IMR-90 (cell line): ENCODE data around the gene BCAS1.

ENCODE experiments used
- CEBPB ChIP-seq: IDR thresholded peaks from 2 replicates; pipeline ENCODE4 v1.6.1; 2012; ENCODE audit warnings: low read depth, low read length, improper control_type of control experiment
- CTCF ChIP-seq: conservative IDR thresholded peaks from 2 replicates; pipeline ENCODE4 v1.5.1; 2012; ENCODE audit warnings: mild to moderate bottlenecking, low read depth, low read length, improper control_type of control experiment
- FOS ChIP-seq: fragments of 150-350 bp; IDR thresholded peaks from 2 replicates; pipeline ENCODE4 v1.6.1; 2016; ENCODE audit warnings: low read depth, low read length
- MAFK ChIP-seq: IDR thresholded peaks from 2 replicates; pipeline ENCODE4 v1.6.1; 2012; ENCODE audit warnings: low read depth, low read length, improper control_type of control experiment
- POLR2A ChIP-seq: IDR thresholded peaks from 2 replicates; pipeline ENCODE4 v1.6.1; 2012; ENCODE audit warnings: mild to moderate bottlenecking, low read depth, low read length
- RFX5 ChIP-seq: IDR thresholded peaks from 2 replicates; pipeline ENCODE4 v1.8.0; 2012; ENCODE audit warnings: low read depth, mild to moderate bottlenecking, low read length, moderate library complexity
- TF ChIP-seq, protein P1 (sequence below): fragments of 150-350 bp; IDR thresholded peaks from 2 replicates; pipeline ENCODE4 v1.6.1; 2017; ENCODE audit warnings: mild to moderate bottlenecking, antibody characterized with exemption, low read length, low read depth

- TF ChIP-seq, protein P1, sequence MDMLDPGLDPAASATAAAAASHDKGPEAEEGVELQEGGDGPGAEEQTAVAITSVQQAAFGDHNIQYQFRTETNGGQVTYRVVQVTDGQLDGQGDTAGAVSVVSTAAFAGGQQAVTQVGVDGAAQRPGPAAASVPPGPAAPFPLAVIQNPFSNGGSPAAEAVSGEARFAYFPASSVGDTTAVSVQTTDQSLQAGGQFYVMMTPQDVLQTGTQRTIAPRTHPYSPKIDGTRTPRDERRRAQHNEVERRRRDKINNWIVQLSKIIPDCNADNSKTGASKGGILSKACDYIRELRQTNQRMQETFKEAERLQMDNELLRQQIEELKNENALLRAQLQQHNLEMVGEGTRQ = no peak
- no peak for TF ChIP-seq CEBPB
- TF ChIP-seq CTCF = no peak
- TF ChIP-seq MAFK = no peak
- no peak for TF ChIP-seq POLR2A
- TF ChIP-seq RFX5 = no peak
- no peak for TF ChIP-seq FOS
Observed at GRCh38 chr20:53918020-53918311, 152.4 kb downstream of the BCAS1 start.
